ENCODE measurements around the gene SART3.

DNA sequence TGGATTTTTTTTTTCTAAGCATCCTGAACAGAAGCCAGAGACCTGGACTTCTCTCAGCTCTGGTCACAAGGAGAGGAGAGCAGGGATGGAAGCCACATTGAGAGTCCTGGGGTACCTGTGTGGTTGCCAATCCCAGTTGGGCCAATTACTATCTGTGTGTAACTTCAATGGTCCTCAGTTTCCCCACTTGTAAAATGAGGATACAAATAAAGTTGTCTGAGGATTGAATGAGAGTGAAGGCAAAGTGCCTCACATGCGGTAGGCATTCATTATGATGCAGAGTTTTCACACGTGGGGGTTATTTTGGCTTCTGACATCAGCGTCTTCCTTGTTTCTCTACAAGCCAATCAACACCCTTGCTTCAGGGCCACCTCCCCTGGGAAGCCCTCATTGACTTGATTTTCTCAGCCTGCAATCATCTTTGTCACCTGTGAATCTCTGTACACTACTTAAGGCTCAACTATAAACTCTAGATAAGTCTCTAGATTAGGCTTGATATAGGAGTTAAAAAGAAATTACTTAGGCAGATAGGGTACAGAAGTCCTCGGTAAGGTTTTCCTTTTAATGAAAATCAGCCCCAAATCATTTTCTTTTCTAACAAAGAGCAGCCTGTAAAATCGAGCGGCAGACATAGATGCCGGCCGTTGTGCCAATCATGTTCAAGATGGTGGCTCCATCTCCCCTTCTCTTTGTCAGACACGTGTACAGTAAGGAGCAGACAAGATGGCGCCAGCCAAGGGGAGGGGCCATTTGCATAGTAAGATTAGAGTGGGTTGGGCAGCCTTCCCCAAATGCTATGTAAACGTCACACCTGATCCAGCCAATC, 83.7 kb downstream of the SART3 start:
- TF ChIP-seq, protein P1, sequence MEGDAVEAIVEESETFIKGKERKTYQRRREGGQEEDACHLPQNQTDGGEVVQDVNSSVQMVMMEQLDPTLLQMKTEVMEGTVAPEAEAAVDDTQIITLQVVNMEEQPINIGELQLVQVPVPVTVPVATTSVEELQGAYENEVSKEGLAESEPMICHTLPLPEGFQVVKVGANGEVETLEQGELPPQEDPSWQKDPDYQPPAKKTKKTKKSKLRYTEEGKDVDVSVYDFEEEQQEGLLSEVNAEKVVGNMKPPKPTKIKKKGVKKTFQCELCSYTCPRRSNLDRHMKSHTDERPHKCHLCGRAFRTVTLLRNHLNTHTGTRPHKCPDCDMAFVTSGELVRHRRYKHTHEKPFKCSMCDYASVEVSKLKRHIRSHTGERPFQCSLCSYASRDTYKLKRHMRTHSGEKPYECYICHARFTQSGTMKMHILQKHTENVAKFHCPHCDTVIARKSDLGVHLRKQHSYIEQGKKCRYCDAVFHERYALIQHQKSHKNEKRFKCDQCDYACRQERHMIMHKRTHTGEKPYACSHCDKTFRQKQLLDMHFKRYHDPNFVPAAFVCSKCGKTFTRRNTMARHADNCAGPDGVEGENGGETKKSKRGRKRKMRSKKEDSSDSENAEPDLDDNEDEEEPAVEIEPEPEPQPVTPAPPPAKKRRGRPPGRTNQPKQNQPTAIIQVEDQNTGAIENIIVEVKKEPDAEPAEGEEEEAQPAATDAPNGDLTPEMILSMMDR (optimal IDR thresholded peaks at IDR 0.05 in 1 of 3, IDR thresholded peaks at IDR 0.05 in 1 of 3, conservative IDR thresholded peaks at IDR 0.05 in 1 of 3; ENCODE audit: extremely low read depth in 1 of 3, insufficient read depth in 2 of 3, low read length in 3 of 3) = no peak
- no peak for TF ChIP-seq EZH2 (IDR thresholded peaks at IDR 0.05; ENCODE audit: low read length)
